ENCODE results near the gene CAB39.

CAB39 gene

DNA sequence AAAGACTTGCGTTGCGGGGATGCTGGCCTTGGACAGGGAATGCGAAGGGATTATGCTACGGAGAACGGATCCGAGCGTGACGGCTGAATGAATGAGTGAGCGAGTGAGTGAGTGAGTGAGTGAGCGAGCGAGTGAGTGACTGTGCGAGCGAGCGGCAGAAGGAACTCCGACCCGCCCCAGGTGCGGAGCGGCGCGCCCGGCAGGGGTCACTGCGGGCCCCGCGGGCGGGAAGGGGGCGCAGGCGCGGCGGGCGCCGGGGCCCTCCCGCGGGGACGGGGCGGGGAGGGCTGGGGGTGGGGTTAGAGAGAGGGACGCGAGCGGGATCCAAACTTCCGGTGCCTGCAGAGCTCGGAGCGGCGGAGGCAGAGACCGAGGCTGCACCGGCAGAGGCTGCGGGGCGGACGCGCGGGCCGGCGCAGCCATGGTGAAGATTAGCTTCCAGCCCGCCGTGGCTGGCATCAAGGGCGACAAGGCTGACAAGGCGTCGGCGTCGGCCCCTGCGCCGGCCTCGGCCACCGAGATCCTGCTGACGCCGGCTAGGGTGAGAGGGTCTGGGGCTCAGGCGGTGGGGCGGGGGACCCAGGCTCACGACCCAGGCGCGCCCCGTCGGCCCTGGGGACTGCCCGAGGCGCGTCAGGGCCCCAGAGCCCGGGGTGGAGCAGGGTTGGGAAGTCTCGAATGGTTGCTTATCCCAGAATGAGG lies 152.1 kb downstream of the CAB39 start, which contains the start of gene ITM2C:
Gene ITM2C (plus strand): TSS at position 338 of the 702 bp plus-strand sequence. CDS start 84 bp downstream, at position 422.
- Histone ChIP-seq H3K27me3 (replicated peaks; ENCODE audit: control insufficient read depth, insufficient read depth, low read length, poor library complexity, severe bottlenecking) (no peaks in the 10 kb centered on the region), H3K9me3 (ENCODE audit: control insufficient read depth, low read length) (no peaks in the 10 kb centered on the region), H3K4me1 (ENCODE audit: control insufficient read depth, insufficient read depth, low read length, poor library complexity, severe bottlenecking) (peaks cover 29% of the 10 kb centered on the region), H3K36me3 (ENCODE audit: control insufficient read depth, insufficient read depth, low read length) (no peaks in the 10 kb centered on the region), H3K4me3 (ENCODE audit: insufficient read depth, low read depth, low read length, poor library complexity, severe bottlenecking) (peak within 1 kb of the TSS; percentile 71), H3K27ac (ENCODE audit: insufficient read depth, low read length, poor library complexity, severe bottlenecking) (peak within 1 kb of the TSS; percentile 22)
- peak; percentile 62 to 70 (median 69) for DNase-seq

DNA sequence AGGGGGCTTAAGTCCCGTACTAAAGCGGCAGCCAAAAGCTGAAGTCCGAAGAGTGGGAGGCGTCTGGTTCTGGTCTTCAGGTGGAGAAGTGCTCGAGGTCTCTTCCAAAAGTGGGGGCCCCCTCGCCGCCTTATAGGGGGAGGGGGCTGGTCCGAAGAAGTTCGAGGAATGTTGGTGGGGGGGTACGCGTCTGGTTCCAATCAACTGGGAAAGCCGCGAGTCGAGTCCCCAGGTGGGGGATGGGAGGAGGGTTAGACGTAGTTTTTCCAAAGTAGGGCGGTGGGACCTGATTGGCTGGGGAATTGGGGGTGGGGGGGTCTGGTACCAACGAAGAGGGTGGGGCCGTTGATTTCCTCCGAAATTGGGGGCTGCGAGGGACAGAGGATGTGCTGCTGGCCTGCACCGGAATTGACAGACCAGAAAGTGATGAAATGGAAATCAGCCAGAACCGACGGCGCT lies 152.7 kb downstream of the CAB39 start:
- Histone ChIP-seq H3K4me3 (ENCODE audit: insufficient read depth, low read depth, low read length, poor library complexity, severe bottlenecking) (peak overlapping the region; percentile 71), H3K9me3 (ENCODE audit: control insufficient read depth, low read length) (no peaks in the 10 kb centered on the region), H3K27ac (ENCODE audit: insufficient read depth, low read length, poor library complexity, severe bottlenecking) (peak overlapping the region; percentile 22), H3K4me1 (ENCODE audit: control insufficient read depth, insufficient read depth, low read length, poor library complexity, severe bottlenecking) (peaks cover 29% of the 10 kb centered on the region), H3K36me3 (ENCODE audit: control insufficient read depth, insufficient read depth, low read length) (no peaks in the 10 kb centered on the region), H3K27me3 (replicated peaks; ENCODE audit: control insufficient read depth, insufficient read depth, low read length, poor library complexity, severe bottlenecking) (no peaks in the 10 kb centered on the region)
- DNase-seq: no peak

GRCh38 chr2:230865766-230866755 lies 153.4 kb downstream of the CAB39 start:
- no peaks in the 10 kb centered on the region for H3K36me3 ChIP-seq (ENCODE audit: control insufficient read depth, insufficient read depth, low read length)
- no peaks in the 10 kb centered on the region for H3K9me3 ChIP-seq (ENCODE audit: control insufficient read depth, low read length)
- H3K27ac ChIP-seq (ENCODE audit: insufficient read depth, low read length, poor library complexity, severe bottlenecking): peak overlapping the region; percentile 53
- H3K4me3 ChIP-seq (ENCODE audit: insufficient read depth, low read depth, low read length, poor library complexity, severe bottlenecking): peak overlapping the region; percentile 71
- no peaks in the 10 kb centered on the region for H3K27me3 ChIP-seq (replicated peaks; ENCODE audit: control insufficient read depth, insufficient read depth, low read length, poor library complexity, severe bottlenecking)
- peak in 2 of 3 donors; percentile 23 to 26 for DNase-seq
- peaks cover 29% of the 10 kb centered on the region for H3K4me1 ChIP-seq (ENCODE audit: control insufficient read depth, insufficient read depth, low read length, poor library complexity, severe bottlenecking)

- DNase-seq: peak; percentile 51 to 72 (median 66)
- Histone ChIP-seq H3K27me3 (replicated peaks; ENCODE audit: control insufficient read depth, insufficient read depth, low read length, poor library complexity, severe bottlenecking) (no peaks in the 10 kb centered on the region), H3K27ac (ENCODE audit: insufficient read depth, low read length, poor library complexity, severe bottlenecking) (peak overlapping the region; percentile 53), H3K4me1 (ENCODE audit: control insufficient read depth, insufficient read depth, low read length, poor library complexity, severe bottlenecking) (peaks cover 29% of the 10 kb centered on the region), H3K9me3 (ENCODE audit: control insufficient read depth, low read length) (no peaks in the 10 kb centered on the region), H3K36me3 (ENCODE audit: control insufficient read depth, insufficient read depth, low read length) (no peaks in the 10 kb centered on the region), H3K4me3 (ENCODE audit: insufficient read depth, low read depth, low read length, poor library complexity, severe bottlenecking) (no peak overlapping the region)
Measured at GRCh38 chr2:230866756-230867523, 154.3 kb downstream of the CAB39 start.

DNA sequence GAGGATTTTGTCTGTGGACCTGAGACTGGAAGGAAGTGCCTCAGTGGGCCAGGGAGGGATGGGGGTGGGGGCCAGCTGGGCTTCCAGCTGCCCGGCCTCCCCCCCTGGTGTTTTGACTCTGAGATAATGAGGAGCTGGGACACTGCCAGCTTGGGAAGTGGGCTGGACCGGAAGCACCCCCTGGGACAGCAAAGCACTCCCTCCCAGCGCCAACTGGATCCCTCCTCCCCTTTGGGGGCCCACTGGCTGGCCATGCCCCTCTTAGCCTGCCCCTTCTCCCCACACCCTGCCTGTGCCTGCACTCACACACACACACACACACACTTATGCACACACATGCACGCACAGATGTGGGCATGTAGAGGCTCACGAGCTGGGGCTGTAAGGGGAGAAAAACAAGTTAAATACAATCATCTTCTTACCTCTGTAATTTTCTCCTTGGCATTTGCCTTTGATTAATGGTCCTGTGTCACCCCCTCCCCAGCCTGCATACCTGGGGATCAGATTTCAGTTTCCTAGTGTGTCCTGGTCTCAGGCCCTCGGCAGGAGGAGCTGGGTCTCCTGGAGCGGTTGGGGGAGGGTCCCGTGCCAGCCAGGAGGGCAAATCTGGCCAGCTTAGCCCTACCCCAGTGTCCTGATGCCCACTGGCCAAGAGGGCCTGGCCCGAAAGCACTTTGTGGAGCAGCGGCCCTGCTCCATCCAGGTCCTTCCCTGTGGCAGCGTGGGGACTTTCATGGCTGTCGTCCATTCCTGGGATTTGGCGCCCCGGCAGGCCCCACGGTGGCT lies 155.7 kb downstream of the CAB39 start:
- Histone ChIP-seq H3K9me3 (ENCODE audit: control insufficient read depth, low read length) (no peaks in the 10 kb centered on the region), H3K27ac (ENCODE audit: insufficient read depth, low read length, poor library complexity, severe bottlenecking) (no peak overlapping the region), H3K36me3 (ENCODE audit: control insufficient read depth, insufficient read depth, low read length) (no peaks in the 10 kb centered on the region), H3K4me3 (ENCODE audit: insufficient read depth, low read depth, low read length, poor library complexity, severe bottlenecking) (no peak overlapping the region), H3K4me1 (ENCODE audit: control insufficient read depth, insufficient read depth, low read length, poor library complexity, severe bottlenecking) (peaks cover 35% of the 10 kb centered on the region), H3K27me3 (replicated peaks; ENCODE audit: control insufficient read depth, insufficient read depth, low read length, poor library complexity, severe bottlenecking) (no peaks in the 10 kb centered on the region)
- DNase-seq: no peak

- no peak overlapping the region for H3K4me3 ChIP-seq (ENCODE audit: insufficient read depth, low read depth, low read length, poor library complexity, severe bottlenecking)
- no peaks in the 10 kb centered on the region for H3K36me3 ChIP-seq (ENCODE audit: control insufficient read depth, insufficient read depth, low read length)
- no peaks in the 10 kb centered on the region for H3K9me3 ChIP-seq (ENCODE audit: control insufficient read depth, low read length)
- no peak overlapping the region for H3K27ac ChIP-seq (ENCODE audit: insufficient read depth, low read length, poor library complexity, severe bottlenecking)
- no peaks in the 10 kb centered on the region for H3K27me3 ChIP-seq (replicated peaks; ENCODE audit: control insufficient read depth, insufficient read depth, low read length, poor library complexity, severe bottlenecking)
- H3K4me1 ChIP-seq (ENCODE audit: control insufficient read depth, insufficient read depth, low read length, poor library complexity, severe bottlenecking): peaks cover 35% of the 10 kb centered on the region
- DNase-seq: no peak
Measured at GRCh38 chr2:230868947-230869913, 156.6 kb downstream of the CAB39 start.

DNA sequence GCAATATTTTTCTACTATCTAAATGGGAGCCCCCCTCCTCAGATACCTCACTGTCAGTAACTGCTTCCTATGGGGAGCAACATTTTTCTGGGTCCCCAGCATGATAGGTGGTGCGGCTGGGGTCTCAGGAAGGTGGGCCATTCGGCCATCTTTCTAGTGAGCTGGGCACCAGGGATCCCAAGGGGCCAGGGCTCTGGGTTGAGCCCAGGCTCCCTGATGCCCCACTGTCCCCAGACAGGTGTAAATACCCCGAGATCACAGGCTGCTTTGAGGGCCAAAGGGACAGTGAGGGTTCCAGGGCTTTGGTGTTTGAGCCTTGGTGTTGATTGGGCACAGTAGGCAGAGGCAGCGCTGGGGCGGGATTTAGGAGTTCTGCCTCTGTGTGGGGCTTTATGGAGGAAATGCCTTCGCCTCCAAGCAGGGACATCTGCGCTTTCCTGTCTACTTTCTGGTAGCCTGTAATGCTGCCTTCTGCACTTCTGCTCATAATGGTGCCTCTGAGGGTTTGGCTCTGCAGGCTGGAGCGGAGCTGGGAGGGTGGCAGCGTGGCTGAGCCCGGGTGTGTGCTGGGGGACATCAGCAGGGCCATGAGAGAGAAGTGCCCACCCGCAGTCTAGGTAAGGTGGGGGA lies 157.4 kb downstream of the CAB39 start:
- Histone ChIP-seq H3K36me3 (ENCODE audit: control insufficient read depth, insufficient read depth, low read length) (no peaks in the 10 kb centered on the region), H3K9me3 (ENCODE audit: control insufficient read depth, low read length) (no peaks in the 10 kb centered on the region), H3K4me3 (ENCODE audit: insufficient read depth, low read depth, low read length, poor library complexity, severe bottlenecking) (no peak overlapping the region), H3K27me3 (replicated peaks; ENCODE audit: control insufficient read depth, insufficient read depth, low read length, poor library complexity, severe bottlenecking) (no peaks in the 10 kb centered on the region), H3K27ac (ENCODE audit: insufficient read depth, low read length, poor library complexity, severe bottlenecking) (no peak overlapping the region), H3K4me1 (ENCODE audit: control insufficient read depth, insufficient read depth, low read length, poor library complexity, severe bottlenecking) (peaks cover 32% of the 10 kb centered on the region)
- DNase-seq: no peak

Measured in effector memory CD4-positive, alpha-beta T cell (primary cell).